Measurements from ENCODE around the gene RGMA. TPM values are rescaled to one million over a fixed set of nuclear protein-coding genes. Genes with fewer than 3 reads are reported as not detected.

Gene RGMA
- total and polyA plus RNA-seq, 2 donors from 2014 or later, result 4.4 to 4.7 TPM

- Histone ChIP-seq H3K9ac (ENCODE audit: low read length in 3 of 3) (no peak overlapping the region), H3K36me3 (ENCODE audit: control insufficient read depth in 2 of 3, insufficient read depth in 3 of 3, low read length in 3 of 3) (peaks cover 36 to 82% (median 66%) of the 10 kb centered on the region in 3 donors), H3K4me3 (ENCODE audit: low read length in 3 of 3) (no peak overlapping the region), H3K27me3 (ENCODE audit: control insufficient read depth, insufficient read depth, low read length) (no peaks in the 10 kb centered on the region), H3K9me3 (ENCODE audit: control insufficient read depth in 2 of 3, insufficient read depth in 1 of 3, low read length in 3 of 3) (no peaks in the 10 kb centered on the region), H3K27ac (ENCODE audit: low read depth in 2 of 2, low read length in 2 of 2) (no peak overlapping the region), H3K4me1 (ENCODE audit: control insufficient read depth in 2 of 3, insufficient read depth in 2 of 3, low read depth in 1 of 3, low read length in 3 of 3) (no peaks in the 10 kb centered on the region)
- intact Hi-C loops (cut with DNase I), result no loop called here
- TF ChIP-seq CTCF (IDR thresholded peaks at IDR 0.05; ENCODE audit: borderline replicate concordance, extremely low read depth, insufficient read depth), result no peak
- DNase-seq (no peak), FAIRE-seq (no peak)
Measured at GRCh38 chr15:93012786-93013185, 76.2 kb downstream of the RGMA start.

GRCh38 chr15:93007994-93008393, 81.0 kb downstream of the RGMA start:
- H3K27me3 ChIP-seq (ENCODE audit: control insufficient read depth, insufficient read depth, low read length), result no peaks in the 10 kb centered on the region
- FAIRE-seq (no peak), DNase-seq (no peak)
- H3K9ac ChIP-seq (ENCODE audit: low read length in 3 of 3), result no peak overlapping the region
- no peak for TF ChIP-seq CTCF (IDR thresholded peaks at IDR 0.05; ENCODE audit: borderline replicate concordance, extremely low read depth, insufficient read depth)
- no peaks in the 10 kb centered on the region for H3K4me1 ChIP-seq (ENCODE audit: control insufficient read depth in 2 of 3, insufficient read depth in 2 of 3, low read depth in 1 of 3, low read length in 3 of 3)
- no peak overlapping the region for H3K27ac ChIP-seq (ENCODE audit: low read depth in 2 of 2, low read length in 2 of 2)
- intact Hi-C loops (cut with DNase I), result no loop called here
- H3K36me3 ChIP-seq (ENCODE audit: control insufficient read depth in 2 of 3, insufficient read depth in 3 of 3, low read length in 3 of 3), result peaks cover 26 to 66% (median 58%) of the 10 kb centered on the region in 3 donors
- H3K9me3 ChIP-seq (ENCODE audit: control insufficient read depth in 2 of 3, insufficient read depth in 1 of 3, low read length in 3 of 3), result no peaks in the 10 kb centered on the region
- H3K4me3 ChIP-seq (ENCODE audit: low read length in 3 of 3), result no peak overlapping the region

- Histone ChIP-seq H3K27ac (ENCODE audit: low read depth in 2 of 2, low read length in 2 of 2) (no peak overlapping the region), H3K27me3 (ENCODE audit: control insufficient read depth, insufficient read depth, low read length) (no peaks in the 10 kb centered on the region), H3K4me1 (ENCODE audit: control insufficient read depth in 2 of 3, insufficient read depth in 2 of 3, low read depth in 1 of 3, low read length in 3 of 3) (no peaks in the 10 kb centered on the region), H3K36me3 (ENCODE audit: control insufficient read depth in 2 of 3, insufficient read depth in 3 of 3, low read length in 3 of 3) (peaks cover 11 to 59% (median 59%) of the 10 kb centered on the region in 3 donors), H3K9ac (ENCODE audit: low read length in 3 of 3) (no peak overlapping the region), H3K4me3 (ENCODE audit: low read length in 3 of 3) (no peak overlapping the region), H3K9me3 (ENCODE audit: control insufficient read depth in 2 of 3, insufficient read depth in 1 of 3, low read length in 3 of 3) (no peaks in the 10 kb centered on the region)
- no peak for TF ChIP-seq CTCF (IDR thresholded peaks at IDR 0.05; ENCODE audit: borderline replicate concordance, extremely low read depth, insufficient read depth)
- intact Hi-C loops (cut with DNase I), result no loop called here
- DNase-seq (peak in 2 of 5 donors; percentile 16 to 23), FAIRE-seq (no peak)
Measured at GRCh38 chr15:93005133-93005532, 83.9 kb downstream of the RGMA start.

- Histone ChIP-seq H3K4me3 (ENCODE audit: low read length in 3 of 3) (no peak overlapping the region), H3K27ac (ENCODE audit: low read depth in 2 of 2, low read length in 2 of 2) (no peak overlapping the region), H3K36me3 (ENCODE audit: control insufficient read depth in 2 of 3, insufficient read depth in 3 of 3, low read length in 3 of 3) (peaks cover 16 to 68% (median 62%) of the 10 kb centered on the region in 3 donors), H3K9ac (ENCODE audit: low read length in 3 of 3) (no peak overlapping the region), H3K27me3 (ENCODE audit: control insufficient read depth, insufficient read depth, low read length) (no peaks in the 10 kb centered on the region), H3K9me3 (ENCODE audit: control insufficient read depth in 2 of 3, insufficient read depth in 1 of 3, low read length in 3 of 3) (no peaks in the 10 kb centered on the region), H3K4me1 (ENCODE audit: control insufficient read depth in 2 of 3, insufficient read depth in 2 of 3, low read depth in 1 of 3, low read length in 3 of 3) (no peaks in the 10 kb centered on the region)
- intact Hi-C loops (cut with DNase I), result no loop called here
- no peak for TF ChIP-seq CTCF (IDR thresholded peaks at IDR 0.05; ENCODE audit: borderline replicate concordance, extremely low read depth, insufficient read depth)
- DNase-seq, result no peak
- FAIRE-seq, result no peak
Measured at GRCh38 chr15:93001881-93002280, 87.1 kb downstream of the RGMA start.
